HEK293 (cell line): ENCODE data around the gene BLZF1.
"Not testable (repeated sequence)": the region's sequence is repeated elsewhere in the genome, so short reads cannot be mapped to it uniquely, and the experiment has no call there.

Experiments used
- ZFP37 ChIP-seq: fragments of 450-650 bp; formaldehyde crosslinking; IDR thresholded peaks from 2 replicates; pipeline ENCODE4 v1.5.1; 2016; ENCODE audit warnings: missing biosample characterization, missing genetic modification characterization
- ZNF121 ChIP-seq: fragments of 450-650 bp; formaldehyde crosslinking; IDR thresholded peaks from 2 replicates; pipeline ENCODE4 v1.5.1; 2016; ENCODE audit warnings: missing biosample characterization, missing genetic modification characterization
- ZNF274 ChIP-seq, 2 experiments: fragments of 200-500 bp in 1 of 2; fragments of 450-650 bp in 1 of 2; sonication (Bioruptor generic) in 1 of 2; formaldehyde crosslinking in 1 of 2; IDR thresholded peaks; 2 replicates each; pipeline versions ENCODE4 v1.5.1 to v1.6.1; 2014 to 2016; ENCODE audit warnings: borderline replicate concordance in 1 of 2, inconsistent platforms in 1 of 2, low read length in 1 of 2, missing biosample characterization in 1 of 2, missing genetic modification characterization in 1 of 2
- ZNF473 ChIP-seq: fragments of 450-650 bp; formaldehyde crosslinking; IDR thresholded peaks from 2 replicates; pipeline ENCODE4 v1.5.1; 2017; ENCODE audit warnings: missing biosample characterization, missing genetic modification characterization
- TF ChIP-seq, protein P1 (sequence below): fragments of 450-650 bp; formaldehyde crosslinking; IDR thresholded peaks from 2 replicates; pipeline ENCODE4 v1.5.1; 2016; ENCODE audit warnings: missing biosample characterization, missing genetic modification characterization
- TF ChIP-seq, protein P2 (sequence below): fragments of 450-650 bp; formaldehyde crosslinking; conservative IDR thresholded peaks from 2 replicates; pipeline ENCODE4 v1.5.1; 2016; ENCODE audit warnings: low read depth, missing biosample characterization, missing genetic modification characterization
- TF ChIP-seq, protein P3 (sequence below): fragments of 450-650 bp; formaldehyde crosslinking; optimal IDR thresholded peaks from 2 replicates; pipeline ENCODE3; 2016; ENCODE audit warnings: missing biosample characterization, mild to moderate bottlenecking, missing genetic modification characterization

DNA sequence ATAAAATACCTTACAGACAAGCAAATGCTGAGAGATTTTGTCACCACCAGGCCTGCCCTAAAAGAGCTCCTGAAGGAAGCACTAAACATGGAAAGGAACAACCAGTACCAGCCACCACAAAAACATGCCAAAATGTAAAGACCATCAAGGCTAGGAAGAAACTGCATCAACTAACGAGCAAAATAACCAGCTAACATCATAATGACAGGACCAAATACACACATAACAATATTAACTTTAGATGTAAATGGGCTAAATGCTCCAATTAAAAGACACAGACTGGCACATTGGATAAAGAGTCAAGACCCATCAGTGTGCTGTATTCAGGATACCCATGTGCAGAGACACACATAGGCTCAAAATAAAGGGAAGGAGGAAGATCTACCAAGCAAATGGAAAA is 34.6 kb downstream of the BLZF1 start:
- TF ChIP-seq, protein P1, sequence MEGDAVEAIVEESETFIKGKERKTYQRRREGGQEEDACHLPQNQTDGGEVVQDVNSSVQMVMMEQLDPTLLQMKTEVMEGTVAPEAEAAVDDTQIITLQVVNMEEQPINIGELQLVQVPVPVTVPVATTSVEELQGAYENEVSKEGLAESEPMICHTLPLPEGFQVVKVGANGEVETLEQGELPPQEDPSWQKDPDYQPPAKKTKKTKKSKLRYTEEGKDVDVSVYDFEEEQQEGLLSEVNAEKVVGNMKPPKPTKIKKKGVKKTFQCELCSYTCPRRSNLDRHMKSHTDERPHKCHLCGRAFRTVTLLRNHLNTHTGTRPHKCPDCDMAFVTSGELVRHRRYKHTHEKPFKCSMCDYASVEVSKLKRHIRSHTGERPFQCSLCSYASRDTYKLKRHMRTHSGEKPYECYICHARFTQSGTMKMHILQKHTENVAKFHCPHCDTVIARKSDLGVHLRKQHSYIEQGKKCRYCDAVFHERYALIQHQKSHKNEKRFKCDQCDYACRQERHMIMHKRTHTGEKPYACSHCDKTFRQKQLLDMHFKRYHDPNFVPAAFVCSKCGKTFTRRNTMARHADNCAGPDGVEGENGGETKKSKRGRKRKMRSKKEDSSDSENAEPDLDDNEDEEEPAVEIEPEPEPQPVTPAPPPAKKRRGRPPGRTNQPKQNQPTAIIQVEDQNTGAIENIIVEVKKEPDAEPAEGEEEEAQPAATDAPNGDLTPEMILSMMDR: not testable (repeated sequence)
- TF ChIP-seq, protein P2, sequence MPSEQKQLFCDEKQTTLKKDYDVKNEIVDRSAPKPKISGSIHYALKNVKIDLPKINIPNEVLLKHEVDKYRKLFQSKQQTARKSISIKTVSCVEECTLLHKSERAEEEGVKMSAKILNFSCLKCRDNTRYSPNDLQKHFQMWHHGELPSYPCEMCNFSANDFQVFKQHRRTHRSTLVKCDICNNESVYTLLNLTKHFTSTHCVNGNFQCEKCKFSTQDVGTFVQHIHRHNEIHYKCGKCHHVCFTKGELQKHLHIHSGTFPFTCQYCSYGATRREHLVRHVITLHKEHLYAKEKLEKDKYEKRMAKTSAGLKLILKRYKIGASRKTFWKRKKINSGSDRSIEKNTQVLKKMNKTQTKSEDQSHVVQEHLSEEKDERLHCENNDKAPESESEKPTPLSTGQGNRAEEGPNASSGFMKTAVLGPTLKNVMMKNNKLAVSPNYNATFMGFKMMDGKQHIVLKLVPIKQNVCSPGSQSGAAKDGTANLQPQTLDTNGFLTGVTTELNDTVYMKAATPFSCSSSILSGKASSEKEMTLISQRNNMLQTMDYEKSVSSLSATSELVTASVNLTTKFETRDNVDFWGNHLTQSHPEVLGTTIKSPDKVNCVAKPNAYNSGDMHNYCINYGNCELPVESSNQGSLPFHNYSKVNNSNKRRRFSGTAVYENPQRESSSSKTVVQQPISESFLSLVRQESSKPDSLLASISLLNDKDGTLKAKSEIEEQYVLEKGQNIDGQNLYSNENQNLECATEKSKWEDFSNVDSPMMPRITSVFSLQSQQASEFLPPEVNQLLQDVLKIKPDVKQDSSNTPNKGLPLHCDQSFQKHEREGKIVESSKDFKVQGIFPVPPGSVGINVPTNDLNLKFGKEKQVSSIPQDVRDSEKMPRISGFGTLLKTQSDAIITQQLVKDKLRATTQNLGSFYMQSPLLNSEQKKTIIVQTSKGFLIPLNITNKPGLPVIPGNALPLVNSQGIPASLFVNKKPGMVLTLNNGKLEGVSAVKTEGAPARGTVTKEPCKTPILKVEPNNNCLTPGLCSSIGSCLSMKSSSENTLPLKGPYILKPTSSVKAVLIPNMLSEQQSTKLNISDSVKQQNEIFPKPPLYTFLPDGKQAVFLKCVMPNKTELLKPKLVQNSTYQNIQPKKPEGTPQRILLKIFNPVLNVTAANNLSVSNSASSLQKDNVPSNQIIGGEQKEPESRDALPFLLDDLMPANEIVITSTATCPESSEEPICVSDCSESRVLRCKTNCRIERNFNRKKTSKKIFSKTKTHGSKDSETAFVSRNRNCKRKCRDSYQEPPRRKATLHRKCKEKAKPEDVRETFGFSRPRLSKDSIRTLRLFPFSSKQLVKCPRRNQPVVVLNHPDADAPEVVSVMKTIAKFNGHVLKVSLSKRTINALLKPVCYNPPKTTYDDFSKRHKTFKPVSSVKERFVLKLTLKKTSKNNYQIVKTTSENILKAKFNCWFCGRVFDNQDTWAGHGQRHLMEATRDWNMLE (tag by site-specific recombination): not testable (repeated sequence)
- TF ChIP-seq, protein P3, sequence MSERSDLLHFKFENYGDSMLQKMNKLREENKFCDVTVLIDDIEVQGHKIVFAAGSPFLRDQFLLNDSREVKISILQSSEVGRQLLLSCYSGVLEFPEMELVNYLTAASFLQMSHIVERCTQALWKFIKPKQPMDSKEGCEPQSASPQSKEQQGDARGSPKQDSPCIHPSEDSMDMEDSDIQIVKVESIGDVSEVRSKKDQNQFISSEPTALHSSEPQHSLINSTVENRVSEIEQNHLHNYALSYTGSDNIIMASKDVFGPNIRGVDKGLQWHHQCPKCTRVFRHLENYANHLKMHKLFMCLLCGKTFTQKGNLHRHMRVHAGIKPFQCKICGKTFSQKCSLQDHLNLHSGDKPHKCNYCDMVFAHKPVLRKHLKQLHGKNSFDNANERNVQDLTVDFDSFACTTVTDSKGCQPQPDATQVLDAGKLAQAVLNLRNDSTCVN: not testable (repeated sequence)
- not testable (repeated sequence) for TF ChIP-seq ZFP37; ZNF473 (tag by site-specific recombination); ZNF274 (IDR thresholded peaks at IDR 0.05; ENCODE audit: low read length); ZNF274 (tag by site-specific recombination; IDR thresholded peaks at IDR 0.05; ENCODE audit: borderline replicate concordance); ZNF121 (tag by site-specific recombination)
